Measurements from ENCODE around the gene AMMECR1L.

GRCh38 chr2:127911737-127912136 is 26.0 kb upstream of the AMMECR1L start:
- TF ChIP-seq POLR2A (IDR thresholded peaks at IDR 0.05), result no peak
- TF ChIP-seq CTCF (IDR thresholded peaks at IDR 0.05), result no peak
- TF ChIP-seq POLR2AphosphoS5 (IDR thresholded peaks at IDR 0.05), result no peak

Data from upper lobe of left lung (tissue), 4 donors.